Stomach (tissue), 9 donors: ENCODE data around the gene DPP6. TPM values are rescaled to one million over a fixed set of nuclear protein-coding genes. Genes with fewer than 3 reads are reported as not detected.

Experiments
- DNase-seq, 2 donors: peaks; one replicate each; pipeline versions ENCODE4 v3.0.0 to v3.0.0-alpha.2; 2013 to 2019
- H3K27ac ChIP-seq, 5 donors: fragments of 200-600 bp in 4 of 5; sonication (generic) in 4 of 5; one replicate each; pipeline ENCODE4 v1.5.1; 2013 to 2019; ENCODE audit warnings: mild to moderate bottlenecking in 1 of 5, moderate library complexity in 1 of 5
- H3K27me3 ChIP-seq, 3 donors: fragments of 200-600 bp; sonication (generic); one replicate each; pipeline ENCODE4 v1.5.1; 2017 to 2019; ENCODE audit warnings: mixed run types in 1 of 3
- H3K36me3 ChIP-seq, 4 donors: fragments of 200-600 bp; sonication (generic); 1 replicate in 3 of 4; 2 replicates in 1 of 4; pipeline ENCODE4 v1.5.1; 2016 to 2019
- H3K4me1 ChIP-seq, 4 donors: fragments of 200-600 bp; sonication (generic); one replicate each; pipeline ENCODE4 v1.5.1; 2016 to 2019
- H3K4me3 ChIP-seq, 4 donors: fragments of 200-600 bp; sonication (generic) in 3 of 4; one replicate each; pipeline ENCODE4 v1.5.1; 2016 to 2019; ENCODE audit warnings: mild to moderate bottlenecking in 1 of 4
- H3K9me3 ChIP-seq, 4 donors: fragments of 200-600 bp; sonication (generic); one replicate each; pipeline ENCODE4 v1.5.1; 2016 to 2019
- CTCF ChIP-seq, 7 experiments: fragments of 450-650 bp in 4 of 7; fragments of 200-600 bp in 3 of 7; sonication (generic) in 3 of 7; IDR thresholded peaks; one replicate each; pipeline ENCODE4 v1.5.1; 2016 to 2019; ENCODE audit warnings: antibody characterized with exemption in 7 of 7, control low read depth in 2 of 7, mild to moderate bottlenecking in 1 of 7
- EP300 ChIP-seq: sonication (generic); formaldehyde crosslinking; IDR thresholded peaks from one replicate; pipeline ENCODE4 v1.6.1; 2017; ENCODE audit warnings: antibody characterized with exemption
- POLR2A ChIP-seq, 4 donors: fragments of 450-650 bp; IDR thresholded peaks; one replicate each; pipeline ENCODE4 v1.6.1; 2016; ENCODE audit warnings: antibody characterized with exemption in 4 of 4, control low read depth in 2 of 4, mild to moderate bottlenecking in 1 of 4, moderate library complexity in 1 of 4
- POLR2AphosphoS5 ChIP-seq, 3 donors: sonication (generic); formaldehyde crosslinking; IDR thresholded peaks; one replicate each; pipeline ENCODE4 v1.6.1; 2016; ENCODE audit warnings: antibody characterized with exemption in 3 of 3
- WGBS, 5 donors: extraction: QIAGEN DNeasy Blood & Tissue Kit in 3 of 5; methylation state at CpG; one replicate each; pipeline versions ENCODE4 v1.1.5 to v1.1.7; 2013 to 2018; 5-methylcytosine and 5-hydroxymethylcytosine counted together
- intact Hi-C: fragments of 100-400 bp; cut with DNase I; formaldehyde crosslinking; loops from one replicate; pipeline ENCODE4 v1.15.1; 2023; ENCODE audit warnings: low total_unique reads
- polyA plus RNA-seq, 3 donors: library from polyadenylated mRNA; stranded (reverse); fragments of 200-250 nt; gene quantifications; one replicate each; pipeline ENCODE4 v1.2.3, GENCODE V29; 2013
- total RNA-seq, 5 donors: library from RNA; depleted of rRNA; stranded (reverse); fragments of >200 nt; gene quantifications; one replicate each; pipeline versions ENCODE4 v1.1.0 to v1.2.3, GENCODE V29; 2014 to 2016
- donor health status: healthy with polysubstance abuse.
- donor health status: Bipolar disorder and iron deficiency.
- donor health status: healthy.

DPP6 gene
- total and polyA plus RNA-seq, 8 donors, result 0.15 to 29.8 (median 4.9) TPM

- intact Hi-C loops, result no loop called here
- no peaks in the 10 kb centered on the region for H3K36me3 ChIP-seq
- 89 to 96% (median 92%) methylated on average over 7 of the region's 7 CpGs for WGBS, 5 donors
- H3K27me3 ChIP-seq, result no peaks in the 10 kb centered on the region
- H3K27ac ChIP-seq, result no peak overlapping the region
- H3K9me3 ChIP-seq, result no peaks in the 10 kb centered on the region
- peaks cover 0 to 8% (median 3%) of the 10 kb centered on the region in 4 donors for H3K4me1 ChIP-seq
- TF ChIP-seq POLR2A (IDR thresholded peaks at IDR 0.05) (no peak), EP300 (no peak), POLR2AphosphoS5 (IDR thresholded peaks at IDR 0.05) (no peak), CTCF (IDR thresholded peaks at IDR 0.05) (no peak)
- DNase-seq, result no peak
- no peak overlapping the region for H3K4me3 ChIP-seq
Measured at GRCh38 chr7:154860621-154861375, 808.6 kb downstream of the DPP6 start.

DNA sequence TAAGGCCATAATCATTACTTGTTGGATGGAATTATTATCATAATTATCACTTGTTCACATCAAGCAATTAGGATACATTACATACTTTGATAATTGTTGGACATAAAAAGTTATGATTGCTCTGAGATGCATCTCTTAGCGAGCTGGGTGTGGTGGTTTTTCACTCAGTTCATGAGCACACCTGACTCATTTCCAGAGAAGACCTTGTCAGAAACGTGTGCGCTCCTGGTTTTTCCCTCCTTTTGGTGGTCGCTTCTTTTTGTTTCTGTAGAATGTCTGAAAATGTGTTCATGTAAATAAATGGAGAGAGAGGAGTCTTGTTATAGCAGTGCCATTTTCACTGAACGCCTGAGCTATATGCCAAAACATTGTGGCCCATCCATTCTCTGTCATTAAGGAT, 809.4 kb downstream of the DPP6 start:
- WGBS, 5 donors, result 60 to 73% (median 62%) methylated on average over 5 of the region's 5 CpGs
- H3K36me3 ChIP-seq, result no peaks in the 10 kb centered on the region
- peaks cover 0 to 8% (median 3%) of the 10 kb centered on the region in 4 donors for H3K4me1 ChIP-seq

DNA sequence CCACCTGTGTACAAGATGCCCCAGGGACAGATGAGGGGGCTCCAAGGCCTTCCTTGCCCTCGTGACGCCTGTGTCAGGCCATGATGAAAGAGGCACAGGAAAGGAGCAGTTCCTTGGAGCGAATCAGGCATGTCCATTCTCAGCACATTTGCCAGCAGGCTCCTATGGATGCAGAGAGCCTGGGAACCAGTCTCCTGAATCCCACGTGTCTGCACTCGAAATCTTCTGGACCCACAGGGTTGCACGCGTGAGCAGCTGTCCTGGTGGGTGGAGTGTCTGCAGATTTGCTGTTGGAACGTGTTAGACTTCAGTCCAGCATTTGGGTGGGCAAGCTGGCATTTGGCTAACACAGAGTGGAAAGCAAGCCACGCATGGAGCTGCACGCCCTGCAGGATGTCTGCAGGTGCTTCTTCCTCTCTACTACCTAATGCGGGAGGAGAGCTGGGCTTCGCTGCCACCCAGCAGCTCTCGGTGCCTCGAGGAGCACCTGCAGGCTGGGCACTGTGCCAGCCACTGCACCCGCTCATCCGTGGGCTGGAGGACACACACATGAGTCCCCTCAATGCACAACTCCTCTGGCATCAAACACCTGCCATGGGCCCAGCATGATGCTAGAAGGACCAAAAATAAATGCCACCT, 810.1 kb downstream of the DPP6 start:
- Histone ChIP-seq H3K4me1 (peaks cover 0 to 3% (median 1%) of the 10 kb centered on the region in 4 donors), H3K27me3 (no peaks in the 10 kb centered on the region), H3K4me3 (no peak overlapping the region), H3K36me3 (no peaks in the 10 kb centered on the region), H3K27ac (no peak overlapping the region), H3K9me3 (no peaks in the 10 kb centered on the region)
- intact Hi-C loops, result no loop called here
- TF ChIP-seq CTCF (IDR thresholded peaks at IDR 0.05) (no peak), EP300 (no peak), POLR2AphosphoS5 (IDR thresholded peaks at IDR 0.05) (no peak), POLR2A (IDR thresholded peaks at IDR 0.05) (no peak)
- no peak for DNase-seq
- WGBS, 5 donors, result 76 to 82% (median 78%) methylated on average over 16 of the region's 16 CpGs

More for the DNA sequence above, 809.4 kb downstream of the DPP6 start:
- no peaks in the 10 kb centered on the region for H3K27me3 ChIP-seq
- H3K9me3 ChIP-seq, result no peaks in the 10 kb centered on the region
- TF ChIP-seq EP300, result no peak
- no peak for TF ChIP-seq POLR2A (IDR thresholded peaks at IDR 0.05)
- no peak for TF ChIP-seq CTCF (IDR thresholded peaks at IDR 0.05)
- no peak for TF ChIP-seq POLR2AphosphoS5 (IDR thresholded peaks at IDR 0.05)
- H3K27ac ChIP-seq, result no peak overlapping the region
- DNase-seq, result no peak
- intact Hi-C loops, result no loop called here
- H3K4me3 ChIP-seq, result no peak overlapping the region

DNA sequence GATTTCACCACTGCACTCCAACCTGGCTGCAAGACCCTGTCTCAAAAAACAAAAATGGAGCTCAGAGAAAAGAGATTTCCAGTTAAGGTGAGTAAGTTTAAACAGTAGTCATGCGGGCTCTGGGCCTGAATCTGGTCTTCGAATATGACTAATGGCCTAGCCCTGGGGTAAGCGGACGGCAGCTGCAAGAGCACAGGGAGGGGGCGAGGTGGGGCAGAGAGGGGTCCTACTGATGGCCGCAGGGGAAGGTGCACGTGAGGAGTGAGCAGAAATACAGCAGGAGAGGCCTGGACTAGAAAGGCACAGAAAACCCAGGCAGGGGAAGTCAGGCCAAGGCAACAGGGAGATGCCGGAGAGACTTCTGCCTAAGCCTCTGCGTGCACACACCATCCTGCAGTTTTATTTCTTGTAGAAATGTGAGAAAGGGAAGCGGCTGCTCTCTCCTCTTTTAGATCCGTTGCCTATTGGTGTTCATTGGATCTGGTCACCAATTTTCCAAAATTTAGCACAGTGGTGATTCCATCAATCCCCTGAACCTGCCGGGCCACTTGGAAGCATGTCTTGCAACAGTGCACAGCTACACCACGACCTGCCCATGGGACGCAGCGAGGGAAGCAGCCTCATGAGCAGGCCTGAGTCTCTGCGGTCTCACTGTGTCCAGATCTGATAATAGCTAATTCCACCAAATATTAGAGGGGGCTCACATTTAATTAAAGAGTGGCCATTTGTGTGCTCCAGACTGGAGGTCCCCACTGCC, 811.7 kb downstream of the DPP6 start:
- DNase-seq, result no peak
- 81 to 90% (median 83%) methylated on average over 16 of the region's 16 CpGs for WGBS, 5 donors
- Histone ChIP-seq H3K9me3 (no peaks in the 10 kb centered on the region), H3K4me1 (peaks cover 0 to 5% (median 2%) of the 10 kb centered on the region in 4 donors), H3K27ac (no peak overlapping the region), H3K36me3 (no peaks in the 10 kb centered on the region), H3K4me3 (no peak overlapping the region), H3K27me3 (peaks cover 0 to 13% (median 5%) of the 10 kb centered on the region in 3 donors)
- intact Hi-C loops, result no loop called here
- TF ChIP-seq POLR2AphosphoS5 (IDR thresholded peaks at IDR 0.05), result no peak
